Measurements from ENCODE around the gene CCN5. TPM values are rescaled to one million over a fixed set of nuclear protein-coding genes. Genes with fewer than 3 reads are reported as not detected.

The CCN5 gene
- total and polyA plus RNA-seq, 8 donors: 0.14 to 6.4 (median 1.6) TPM

DNA sequence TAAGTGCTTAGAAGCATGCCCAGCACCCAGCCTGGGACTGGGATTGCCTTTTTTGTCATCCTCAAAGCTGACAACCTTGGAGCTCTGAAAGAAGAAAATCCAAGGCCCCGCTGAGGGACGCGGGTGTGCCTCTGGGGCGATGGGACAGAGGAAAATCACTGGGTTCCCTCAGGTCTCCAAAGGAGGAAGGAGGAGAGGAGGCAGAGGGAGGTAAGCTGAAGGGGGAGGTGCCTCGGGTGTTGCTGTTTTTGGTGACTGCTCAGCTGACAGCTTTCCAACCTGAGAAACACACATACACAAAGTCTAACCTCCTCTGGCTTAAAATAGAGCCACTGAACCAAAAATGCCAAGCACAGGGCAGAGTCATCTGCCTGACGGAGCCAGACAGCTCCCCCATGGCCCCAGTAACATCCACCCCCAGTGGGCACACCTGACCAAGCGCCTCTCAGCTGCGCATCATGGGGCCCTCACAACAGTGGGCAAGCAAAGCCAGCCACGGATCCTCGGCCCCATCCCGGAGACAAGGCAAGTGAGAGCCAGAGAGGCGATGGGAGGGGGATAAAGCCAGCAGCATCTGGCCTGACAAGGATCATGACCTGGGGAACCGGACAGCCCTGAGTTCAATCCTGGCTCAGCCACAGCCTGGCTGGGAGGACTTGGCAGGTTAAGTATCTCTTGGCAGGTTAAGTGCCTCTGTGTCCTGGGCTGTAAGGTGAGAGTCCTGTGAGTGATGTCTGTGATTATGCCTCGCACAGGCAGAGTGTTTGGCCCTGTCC, 27.3 kb downstream of the CCN5 start:
- TF ChIP-seq, protein P1, sequence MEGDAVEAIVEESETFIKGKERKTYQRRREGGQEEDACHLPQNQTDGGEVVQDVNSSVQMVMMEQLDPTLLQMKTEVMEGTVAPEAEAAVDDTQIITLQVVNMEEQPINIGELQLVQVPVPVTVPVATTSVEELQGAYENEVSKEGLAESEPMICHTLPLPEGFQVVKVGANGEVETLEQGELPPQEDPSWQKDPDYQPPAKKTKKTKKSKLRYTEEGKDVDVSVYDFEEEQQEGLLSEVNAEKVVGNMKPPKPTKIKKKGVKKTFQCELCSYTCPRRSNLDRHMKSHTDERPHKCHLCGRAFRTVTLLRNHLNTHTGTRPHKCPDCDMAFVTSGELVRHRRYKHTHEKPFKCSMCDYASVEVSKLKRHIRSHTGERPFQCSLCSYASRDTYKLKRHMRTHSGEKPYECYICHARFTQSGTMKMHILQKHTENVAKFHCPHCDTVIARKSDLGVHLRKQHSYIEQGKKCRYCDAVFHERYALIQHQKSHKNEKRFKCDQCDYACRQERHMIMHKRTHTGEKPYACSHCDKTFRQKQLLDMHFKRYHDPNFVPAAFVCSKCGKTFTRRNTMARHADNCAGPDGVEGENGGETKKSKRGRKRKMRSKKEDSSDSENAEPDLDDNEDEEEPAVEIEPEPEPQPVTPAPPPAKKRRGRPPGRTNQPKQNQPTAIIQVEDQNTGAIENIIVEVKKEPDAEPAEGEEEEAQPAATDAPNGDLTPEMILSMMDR (IDR thresholded peaks at IDR 0.05): no peak
- ATAC-seq: no peak
- no peak overlapping the region for H3K4me3 ChIP-seq
- no peaks in the 10 kb centered on the region for H3K9me3 ChIP-seq
- no peaks in the 10 kb centered on the region for H3K27me3 ChIP-seq
- peak in 1 of 6 donors; percentile 9 for DNase-seq
- H3K4me1 ChIP-seq: peaks cover 0 to 16% (median 0%) of the 10 kb centered on the region in 3 donors
- H3K36me3 ChIP-seq: no peaks in the 10 kb centered on the region
- no peak overlapping the region for H3K27ac ChIP-seq
- intact Hi-C loops (cut with DNase I): no loop called here
- 76 to 77% methylated on average over 14 of the region's 14 CpGs for WGBS, 2 donors
- FAIRE-seq: no peak

DNA sequence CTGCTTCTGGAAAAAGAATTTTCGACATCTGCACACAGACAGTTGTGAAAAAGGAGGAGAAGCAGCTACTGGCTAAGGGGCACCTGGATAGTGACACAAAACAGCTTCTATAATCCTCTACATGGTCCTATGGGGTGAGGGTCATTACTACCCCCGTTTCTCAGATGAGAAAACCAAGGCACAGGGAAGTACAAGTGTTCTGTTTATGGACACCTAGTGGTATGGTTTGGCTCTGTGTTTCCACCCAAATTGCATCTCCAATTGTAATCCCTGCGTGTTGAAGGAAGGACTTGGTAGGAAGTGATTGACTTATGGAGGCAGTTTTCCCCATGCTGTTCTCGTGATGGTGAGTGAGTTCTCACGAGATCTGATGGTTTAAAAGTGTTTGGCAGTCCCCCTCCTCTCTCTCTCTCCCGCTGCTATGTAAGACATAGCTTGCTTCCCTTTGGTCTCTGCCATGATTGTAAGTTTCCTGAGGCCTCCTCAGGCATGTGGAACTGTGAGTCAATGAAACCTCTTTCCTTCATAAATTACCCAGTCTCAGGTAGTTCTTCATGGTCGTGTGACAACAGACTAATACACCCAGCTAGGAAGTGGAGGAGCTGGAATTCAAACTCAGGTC, 28.0 kb downstream of the CCN5 start:
- WGBS, 2 donors: 56 to 62% methylated on average over 7 of the region's 7 CpGs
- no peaks in the 10 kb centered on the region for H3K27me3 ChIP-seq
- TF ChIP-seq, protein P1 (IDR thresholded peaks at IDR 0.05): no peak

DNA sequence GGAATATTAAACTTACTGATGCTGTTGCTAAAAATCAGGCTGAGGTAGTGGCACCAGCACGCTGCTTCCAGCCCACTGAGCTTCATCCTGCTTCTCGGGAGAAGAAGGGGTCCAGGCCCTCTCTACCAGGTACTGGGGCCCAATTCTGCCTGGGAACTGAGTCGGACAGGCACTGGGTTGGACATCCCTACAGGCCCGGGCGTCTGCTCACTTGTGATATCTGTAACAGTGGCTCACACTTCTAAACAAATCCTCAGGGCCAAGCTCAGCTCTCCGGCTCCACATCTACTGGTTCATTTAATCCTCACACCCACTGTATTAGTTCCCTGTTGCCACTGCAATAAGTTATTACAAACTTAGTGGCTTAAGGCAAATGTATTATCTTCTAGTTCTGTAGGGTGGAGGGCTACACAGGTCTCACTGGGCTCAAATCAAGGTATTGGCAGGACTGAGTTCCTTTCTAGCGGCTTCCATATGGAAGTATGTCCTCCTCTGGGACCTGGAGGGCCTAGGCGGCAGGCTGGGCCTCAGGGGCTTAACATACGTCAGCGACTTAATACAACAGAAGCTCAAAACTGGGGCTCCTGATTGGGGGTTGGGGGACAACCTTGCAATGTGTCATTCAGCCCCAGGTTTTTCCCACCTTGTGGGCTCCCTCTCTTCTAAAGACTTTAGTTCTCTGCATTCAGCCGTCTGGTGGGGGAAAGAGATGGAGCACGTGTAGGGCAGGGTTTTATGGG, 28.9 kb downstream of the CCN5 start:
- DNase-seq (peak in 1 of 6 donors; percentile 6), FAIRE-seq (no peak), ATAC-seq (no peak)
- no peaks in the 10 kb centered on the region for H3K36me3 ChIP-seq
- TF ChIP-seq, protein P1 (IDR thresholded peaks at IDR 0.05): no peak
- 90 to 94% methylated on average over 12 of the region's 12 CpGs for WGBS, 2 donors
- intact Hi-C loops (cut with DNase I): no loop called here
- H3K27ac ChIP-seq: no peak overlapping the region
- no peaks in the 10 kb centered on the region for H3K27me3 ChIP-seq
- H3K9me3 ChIP-seq: no peaks in the 10 kb centered on the region
- H3K4me1 ChIP-seq: peaks cover 0 to 16% (median 0%) of the 10 kb centered on the region in 3 donors
- no peak overlapping the region for H3K4me3 ChIP-seq

More for the DNA sequence above, 28.0 kb downstream of the CCN5 start:
- intact Hi-C loops (cut with DNase I): no loop called here
- Histone ChIP-seq H3K4me3 (no peak overlapping the region), H3K27ac (no peak overlapping the region), H3K4me1 (peaks cover 0 to 16% (median 0%) of the 10 kb centered on the region in 3 donors), H3K9me3 (no peaks in the 10 kb centered on the region), H3K36me3 (no peaks in the 10 kb centered on the region)
- no peak for FAIRE-seq
- no peak for DNase-seq
- ATAC-seq: no peak

DNA sequence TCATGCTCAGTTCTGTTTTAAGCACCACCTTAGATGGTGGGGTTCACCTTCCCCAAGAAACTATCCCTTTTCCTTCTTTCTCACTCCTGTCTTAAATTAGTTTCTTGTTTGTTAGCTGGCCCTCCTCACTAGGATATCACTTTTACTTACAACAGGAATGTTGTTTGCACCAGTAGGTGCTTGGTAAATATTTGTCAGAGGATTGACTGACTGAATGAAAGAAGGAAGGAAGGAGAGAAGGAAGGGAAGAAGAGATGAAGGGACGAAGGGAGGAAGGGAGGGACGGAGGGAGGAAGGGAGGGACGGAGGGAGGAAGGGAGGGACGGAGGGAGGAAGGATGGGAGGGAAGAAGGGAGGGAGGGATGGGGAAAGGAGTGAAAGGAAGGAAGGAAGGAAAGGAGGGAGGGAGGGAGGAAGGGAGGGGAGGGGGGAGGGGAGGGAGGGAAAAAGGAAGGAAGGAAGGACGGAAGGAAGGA, 30.0 kb downstream of the CCN5 start:
- Histone ChIP-seq H3K36me3 (no peaks in the 10 kb centered on the region), H3K4me1 (peaks cover 0 to 16% (median 0%) of the 10 kb centered on the region in 3 donors), H3K27ac (no peak overlapping the region), H3K4me3 (peak overlapping the region in 2 of 4 donors; percentile 47 to 53), H3K9me3 (no peaks in the 10 kb centered on the region), H3K27me3 (no peaks in the 10 kb centered on the region)
- no peak for FAIRE-seq
- intact Hi-C loops (cut with DNase I): loop anchor here in 2 of 3 donors (5.0 kb wide), 2 partner anchors 117 to 122 kb away; no protein-coding TSS in a partner anchor
- TF ChIP-seq, protein P1 (IDR thresholded peaks at IDR 0.05): no peak
- ATAC-seq: no peak
- DNase-seq: no peak
- 56 to 59% methylated on average over 4 to 5 of the region's 5 CpGs for WGBS, 2 donors
